IPS-18a (cell line): ENCODE data around the gene KLF8.

Experiments used
- H3K27ac ChIP-seq: one replicate; pipeline ENCODE4 v1.5.1; 2013; ENCODE audit warnings: low read length
- H3K27me3 ChIP-seq: one replicate; pipeline ENCODE4 v1.6.1; 2013; ENCODE audit warnings: mild to moderate bottlenecking, low read length; ENCODE audit not compliant: control insufficient read depth, insufficient read depth
- H3K36me3 ChIP-seq: one replicate; pipeline ENCODE4 v1.6.1; 2013; ENCODE audit warnings: low read depth, low read length; ENCODE audit not compliant: control insufficient read depth
- H3K4me1 ChIP-seq: one replicate; pipeline ENCODE4 v1.6.1; 2013; ENCODE audit warnings: low read depth, low read length; ENCODE audit not compliant: control insufficient read depth
- H3K4me3 ChIP-seq: one replicate; pipeline ENCODE4 v1.5.1; 2013; ENCODE audit warnings: low read length
- H3K9ac ChIP-seq: one replicate; pipeline ENCODE4 v1.6.1; 2013; ENCODE audit warnings: mild to moderate bottlenecking, low read length, moderate library complexity
- H3K9me3 ChIP-seq: one replicate; pipeline ENCODE4 v1.6.1; 2013; ENCODE audit warnings: low read depth, low read length; ENCODE audit not compliant: control insufficient read depth

KLF8 gene

DNA sequence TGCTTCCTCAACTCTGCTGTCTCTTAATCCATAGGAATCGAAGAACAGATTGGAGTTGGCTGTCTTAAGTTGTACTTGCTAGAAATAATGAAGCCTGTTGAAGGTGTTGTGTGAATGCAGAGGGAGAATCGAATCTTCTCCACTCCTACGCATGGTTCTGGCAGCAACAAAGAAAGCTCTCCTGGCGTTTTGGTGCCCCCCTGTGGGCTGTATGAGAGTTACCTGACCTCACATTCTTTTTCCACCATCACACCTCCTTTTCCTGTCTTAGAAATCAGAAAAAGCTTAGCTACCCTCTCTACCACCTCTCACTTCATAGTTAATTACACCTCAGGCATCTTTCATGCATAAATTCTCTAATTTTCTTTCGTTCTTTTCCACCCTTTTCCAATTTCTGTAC lies 16.3 kb downstream of the KLF8 start:
- no peaks in the 10 kb centered on the region for H3K36me3 ChIP-seq
- H3K9ac ChIP-seq, result no peak overlapping the region
- no peaks in the 10 kb centered on the region for H3K27me3 ChIP-seq
- H3K9me3 ChIP-seq, result peaks cover 8% of the 10 kb centered on the region
- no peak overlapping the region for H3K4me3 ChIP-seq
- no peak overlapping the region for H3K27ac ChIP-seq
- H3K4me1 ChIP-seq, result no peaks in the 10 kb centered on the region

DNA sequence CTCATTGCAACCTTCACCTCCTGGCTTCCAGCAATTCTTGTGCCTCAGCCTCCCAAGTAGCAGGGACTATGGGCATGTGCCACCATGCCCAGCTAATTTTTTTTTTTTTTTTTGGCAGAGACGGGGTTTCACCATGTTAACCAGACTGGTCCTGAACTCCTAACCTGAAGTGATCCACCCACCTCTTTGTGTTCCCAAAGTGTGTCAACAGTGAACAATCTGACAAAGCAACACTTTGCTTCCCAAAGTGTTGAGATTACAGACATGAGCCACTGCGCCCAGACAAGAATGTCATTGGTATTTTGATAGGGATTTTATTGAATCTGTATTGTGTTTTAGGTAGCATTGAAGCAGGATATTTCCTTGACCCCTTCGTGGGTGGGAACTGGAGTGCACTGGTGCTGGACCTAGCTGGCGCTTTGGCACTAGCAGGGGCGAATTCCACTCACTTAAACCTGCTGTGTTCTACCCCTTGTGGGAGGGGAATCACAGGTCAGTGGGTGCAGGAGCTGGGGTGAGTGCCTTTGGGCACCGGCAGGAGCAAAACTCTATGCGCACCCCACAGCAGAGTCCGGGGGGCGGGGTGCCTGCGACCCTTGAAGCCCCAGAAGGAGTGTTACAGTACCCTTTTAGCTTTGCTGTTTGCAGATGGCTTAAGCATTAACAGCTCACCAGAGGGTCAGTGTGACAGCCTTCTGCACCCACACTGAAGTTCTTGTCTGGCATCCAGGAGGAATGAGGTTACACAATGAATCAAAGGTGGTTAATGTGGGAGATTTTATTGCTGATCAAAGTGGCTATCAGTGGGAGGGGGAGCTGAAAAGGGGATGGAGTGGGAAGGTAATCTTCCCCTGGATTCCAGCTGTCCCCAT lies 21.9 kb downstream of the KLF8 start:
- peaks cover 18% of the 10 kb centered on the region for H3K9me3 ChIP-seq
- H3K27me3 ChIP-seq, result no peaks in the 10 kb centered on the region
- H3K36me3 ChIP-seq, result no peaks in the 10 kb centered on the region
- H3K9ac ChIP-seq, result no peak overlapping the region
- H3K27ac ChIP-seq, result no peak overlapping the region
- H3K4me3 ChIP-seq, result no peak overlapping the region
- H3K4me1 ChIP-seq, result no peaks in the 10 kb centered on the region

DNA sequence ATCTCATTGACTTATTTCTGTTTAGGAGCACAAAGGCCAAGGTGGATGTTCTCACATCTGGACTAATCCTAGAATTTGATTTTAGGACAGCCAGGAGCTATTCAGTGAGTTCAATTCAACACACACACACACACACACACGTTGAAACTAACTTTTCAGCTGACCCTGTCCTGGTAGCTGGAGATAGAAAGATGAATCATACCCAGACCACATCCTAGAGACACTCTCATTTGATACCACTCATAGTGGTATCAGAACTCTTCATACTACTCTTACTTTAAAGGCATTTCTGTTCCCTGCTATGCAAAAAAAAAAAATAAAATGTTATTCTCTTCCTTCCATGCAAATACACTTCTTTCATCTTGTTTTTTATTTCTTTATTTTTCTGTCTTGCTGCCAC lies 36.7 kb downstream of the KLF8 start:
- no peaks in the 10 kb centered on the region for H3K36me3 ChIP-seq
- no peak overlapping the region for H3K27ac ChIP-seq
- no peak overlapping the region for H3K4me3 ChIP-seq
- no peaks in the 10 kb centered on the region for H3K27me3 ChIP-seq
- H3K9ac ChIP-seq, result no peak overlapping the region
- no peaks in the 10 kb centered on the region for H3K4me1 ChIP-seq
- peaks cover 20% of the 10 kb centered on the region for H3K9me3 ChIP-seq

DNA sequence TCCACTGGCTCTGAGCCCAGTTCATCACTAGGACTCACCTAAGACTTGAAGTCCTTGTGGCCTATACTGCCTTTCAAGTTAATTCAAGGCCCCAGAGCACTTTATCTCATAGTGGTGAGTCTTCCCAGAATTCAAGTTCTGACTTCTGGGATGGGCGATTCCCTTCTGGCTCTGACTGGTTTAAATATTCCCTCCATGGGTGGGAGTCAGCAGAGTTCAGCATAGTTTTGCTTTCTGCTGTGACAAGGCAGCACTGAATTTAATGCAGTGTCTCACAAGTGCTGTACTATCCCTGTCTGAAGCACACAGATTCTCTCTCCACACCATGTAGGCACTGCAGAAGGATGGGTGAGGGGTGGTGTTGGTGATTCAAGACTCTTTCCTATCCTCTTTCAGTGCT lies 46.5 kb downstream of the KLF8 start:
- peaks cover 20% of the 10 kb centered on the region for H3K9me3 ChIP-seq
- no peak overlapping the region for H3K27ac ChIP-seq
- no peaks in the 10 kb centered on the region for H3K36me3 ChIP-seq
- no peaks in the 10 kb centered on the region for H3K4me1 ChIP-seq
- no peaks in the 10 kb centered on the region for H3K27me3 ChIP-seq
- H3K9ac ChIP-seq, result no peak overlapping the region
- H3K4me3 ChIP-seq, result no peak overlapping the region

DNA sequence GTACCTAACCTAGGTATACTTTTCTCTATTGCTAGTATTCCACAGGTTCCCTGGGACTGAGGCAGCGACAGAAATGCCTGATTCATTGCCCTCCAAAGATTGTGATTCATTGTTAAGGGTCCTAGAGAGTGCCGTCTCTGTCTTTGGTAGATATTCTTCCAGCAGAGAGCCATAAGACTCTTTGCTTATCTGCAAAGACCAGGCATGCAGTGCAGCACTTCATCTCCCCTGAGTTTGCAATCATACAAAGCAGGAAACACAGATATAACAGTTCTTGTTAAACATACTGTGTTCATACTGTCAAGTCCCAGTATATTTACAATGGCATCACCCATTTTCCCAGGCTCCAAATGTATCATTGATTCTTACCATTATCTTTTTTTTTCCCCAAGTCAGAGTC lies 47.7 kb downstream of the KLF8 start:
- H3K9me3 ChIP-seq, result peaks cover 13% of the 10 kb centered on the region
- no peaks in the 10 kb centered on the region for H3K36me3 ChIP-seq
- H3K9ac ChIP-seq, result no peak overlapping the region
- no peak overlapping the region for H3K4me3 ChIP-seq
- no peaks in the 10 kb centered on the region for H3K27me3 ChIP-seq
- no peaks in the 10 kb centered on the region for H3K4me1 ChIP-seq
- H3K27ac ChIP-seq, result no peak overlapping the region

DNA sequence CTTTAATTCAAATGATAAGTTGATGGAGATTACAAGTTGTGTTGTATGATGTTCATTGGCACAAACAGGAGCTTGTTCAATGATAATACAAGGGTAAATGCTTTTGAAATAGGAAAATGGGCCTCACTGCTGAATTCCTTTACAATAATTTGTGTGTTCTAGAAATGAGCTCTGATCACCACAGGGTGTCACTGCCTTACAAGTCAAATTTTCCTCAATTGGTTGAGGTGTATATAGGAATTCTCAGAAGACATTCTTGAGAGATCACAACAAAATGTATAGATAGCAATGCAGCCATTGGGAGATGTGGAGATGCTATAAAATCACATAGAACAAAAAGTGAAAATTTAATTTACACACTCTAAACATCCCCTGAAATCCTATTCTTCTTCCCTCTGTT lies 49.6 kb downstream of the KLF8 start:
- no peaks in the 10 kb centered on the region for H3K27me3 ChIP-seq
- H3K4me1 ChIP-seq, result no peaks in the 10 kb centered on the region
- no peak overlapping the region for H3K27ac ChIP-seq
- H3K4me3 ChIP-seq, result no peak overlapping the region
- no peak overlapping the region for H3K9ac ChIP-seq
- no peaks in the 10 kb centered on the region for H3K36me3 ChIP-seq
- H3K9me3 ChIP-seq, result peaks cover 19% of the 10 kb centered on the region

DNA sequence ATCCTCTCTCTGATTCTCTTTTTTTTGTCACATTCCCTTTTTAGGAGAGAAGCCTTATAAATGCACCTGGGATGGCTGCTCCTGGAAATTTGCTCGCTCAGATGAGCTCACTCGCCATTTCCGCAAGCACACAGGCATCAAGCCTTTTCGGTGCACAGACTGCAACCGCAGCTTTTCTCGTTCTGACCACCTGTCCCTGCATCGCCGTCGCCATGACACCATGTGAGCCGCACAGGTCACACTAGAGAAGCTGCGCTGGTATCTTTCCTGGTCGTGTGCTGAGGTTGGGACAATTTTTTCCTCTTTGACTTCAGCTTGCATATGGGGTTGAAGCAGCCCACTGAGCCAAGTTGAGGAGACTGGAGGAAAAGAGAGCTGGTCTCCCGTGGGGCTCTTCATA lies 52.1 kb downstream of the KLF8 start:
- peaks cover 13% of the 10 kb centered on the region for H3K9me3 ChIP-seq
- no peak overlapping the region for H3K27ac ChIP-seq

DNA sequence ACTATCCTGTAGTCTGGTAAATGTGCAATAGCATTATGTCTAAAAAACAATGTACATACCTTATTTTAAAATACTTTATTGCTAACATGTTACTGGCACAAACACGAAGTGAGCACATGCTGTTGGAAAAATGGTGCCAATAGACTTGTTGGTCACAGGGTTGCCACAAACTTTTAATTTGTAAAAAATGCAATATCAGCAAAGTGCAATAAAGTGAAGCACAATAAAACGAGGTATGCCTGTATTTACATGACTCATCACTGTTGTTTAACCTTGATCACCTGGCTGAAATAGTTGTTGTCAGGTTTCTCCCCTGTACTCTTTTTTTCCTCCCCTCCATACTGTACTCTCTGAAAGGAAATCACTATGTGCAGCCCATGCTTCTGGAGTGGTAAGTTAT lies 56.5 kb downstream of the KLF8 start:
- H3K4me1 ChIP-seq, result no peaks in the 10 kb centered on the region
- H3K9ac ChIP-seq, result no peak overlapping the region
- H3K27ac ChIP-seq, result no peak overlapping the region
- no peaks in the 10 kb centered on the region for H3K27me3 ChIP-seq
- no peaks in the 10 kb centered on the region for H3K36me3 ChIP-seq
- peaks cover 31% of the 10 kb centered on the region for H3K9me3 ChIP-seq
- no peak overlapping the region for H3K4me3 ChIP-seq

More for the DNA sequence above, 52.1 kb downstream of the KLF8 start:
- Histone ChIP-seq H3K4me1 (no peaks in the 10 kb centered on the region), H3K4me3 (no peak overlapping the region), H3K9ac (no peak overlapping the region), H3K36me3 (no peaks in the 10 kb centered on the region), H3K27me3 (no peaks in the 10 kb centered on the region)

DNA sequence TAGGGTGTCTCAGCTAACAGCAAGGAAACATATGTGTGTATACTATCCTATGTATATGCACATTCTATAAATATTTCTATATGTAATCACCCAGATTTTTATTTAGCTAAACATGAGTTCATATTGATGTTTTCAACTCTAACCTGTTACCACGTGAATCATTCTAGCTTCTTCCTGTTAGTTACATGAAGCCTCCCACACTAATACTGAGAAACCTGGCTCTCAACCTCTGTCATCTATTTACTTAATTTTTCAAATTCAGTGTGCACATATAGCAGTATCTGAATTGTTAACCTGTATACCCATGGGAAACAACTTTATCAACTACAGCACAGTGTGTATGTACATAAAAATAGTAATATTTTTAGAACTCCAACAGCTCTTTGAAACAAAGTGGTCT lies 57.3 kb downstream of the KLF8 start:
- no peak overlapping the region for H3K4me3 ChIP-seq
- peaks cover 32% of the 10 kb centered on the region for H3K9me3 ChIP-seq

DNA sequence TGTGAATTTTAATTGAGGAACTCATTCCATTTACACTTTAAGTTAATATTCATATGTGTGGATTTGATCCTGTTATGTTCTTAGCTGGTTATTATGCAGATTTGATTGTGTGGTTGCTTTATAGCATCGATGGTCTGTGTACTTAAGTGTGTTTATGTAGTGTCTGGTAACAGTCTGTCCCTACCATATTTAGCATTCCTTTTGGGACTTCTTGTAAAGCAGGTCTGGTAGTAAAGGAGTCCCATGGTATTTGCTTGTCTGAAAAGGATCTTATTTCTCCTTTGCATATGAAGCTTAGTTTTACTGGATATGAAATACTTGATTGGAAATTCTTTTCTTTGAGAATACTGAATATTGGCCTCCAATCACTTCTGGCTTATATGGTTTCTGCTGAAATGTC lies 76.6 kb downstream of the KLF8 start:
- Histone ChIP-seq H3K9ac (no peak overlapping the region), H3K9me3 (peaks cover 38% of the 10 kb centered on the region), H3K4me3 (no peak overlapping the region), H3K27ac (no peak overlapping the region), H3K4me1 (no peaks in the 10 kb centered on the region), H3K36me3 (no peaks in the 10 kb centered on the region), H3K27me3 (no peaks in the 10 kb centered on the region)

More for the DNA sequence above, 57.3 kb downstream of the KLF8 start:
- H3K9ac ChIP-seq, result no peak overlapping the region
- H3K36me3 ChIP-seq, result no peaks in the 10 kb centered on the region
- no peaks in the 10 kb centered on the region for H3K27me3 ChIP-seq
- no peak overlapping the region for H3K27ac ChIP-seq
- H3K4me1 ChIP-seq, result no peaks in the 10 kb centered on the region

DNA sequence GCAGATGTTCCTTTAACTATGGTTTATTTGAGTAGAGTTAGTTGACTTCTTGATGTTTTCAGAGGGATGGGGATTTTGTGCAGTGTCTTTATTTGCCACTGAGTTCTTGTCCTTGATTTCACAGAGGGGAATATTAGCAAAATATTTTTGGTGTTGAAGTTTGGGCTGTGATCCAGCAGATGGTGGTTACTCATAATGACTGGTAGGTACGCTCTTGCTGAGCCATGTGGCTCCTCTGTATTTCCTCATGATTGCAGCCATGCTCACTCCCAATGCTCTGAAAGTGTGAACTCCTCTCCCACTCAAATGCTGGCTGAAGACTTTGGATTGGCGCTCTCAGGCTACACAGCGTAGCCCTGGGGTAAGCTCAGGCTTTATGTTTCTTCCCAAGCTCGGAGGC lies 77.7 kb downstream of the KLF8 start:
- H3K4me3 ChIP-seq, result no peak overlapping the region
- H3K27me3 ChIP-seq, result no peaks in the 10 kb centered on the region
- no peaks in the 10 kb centered on the region for H3K4me1 ChIP-seq
- H3K36me3 ChIP-seq, result no peaks in the 10 kb centered on the region
- H3K27ac ChIP-seq, result no peak overlapping the region
- no peak overlapping the region for H3K9ac ChIP-seq
- peaks cover 35% of the 10 kb centered on the region for H3K9me3 ChIP-seq

DNA sequence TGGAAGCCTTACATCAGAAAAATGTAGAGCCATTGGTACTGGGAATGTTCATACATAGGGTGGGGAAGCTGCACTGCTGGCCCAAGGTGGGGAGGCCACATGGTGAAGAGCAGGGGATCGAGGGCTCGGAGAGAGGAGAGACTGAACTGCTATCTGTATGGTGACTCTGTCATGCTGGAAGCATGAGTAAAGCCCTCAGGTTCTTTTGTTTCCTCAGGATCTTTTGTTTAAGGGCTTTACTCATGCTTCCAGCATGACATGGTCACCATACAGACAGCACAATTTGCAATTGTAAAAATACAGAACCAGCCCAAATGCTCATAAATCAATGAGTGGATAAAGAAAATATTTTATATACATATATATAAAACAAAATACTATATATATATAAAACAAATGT lies 78.4 kb downstream of the KLF8 start:
- no peaks in the 10 kb centered on the region for H3K27me3 ChIP-seq
- no peak overlapping the region for H3K27ac ChIP-seq
- no peak overlapping the region for H3K9ac ChIP-seq
- H3K4me3 ChIP-seq, result no peak overlapping the region
- H3K36me3 ChIP-seq, result no peaks in the 10 kb centered on the region
- no peaks in the 10 kb centered on the region for H3K4me1 ChIP-seq
- peaks cover 32% of the 10 kb centered on the region for H3K9me3 ChIP-seq
